AG04449 (cell line): ENCODE data around the gene KL.

ENCODE experiments used
- CTCF ChIA-PET: fragments of 350-600 bp; formaldehyde crosslinking; extraction: SDS; loops from one replicate; lab custom pipeline; 2021; ENCODE audit warnings: antibody characterized with exemption; lab: Yijun Ruan, JAX
- POLR2A ChIA-PET: fragments of 400-600, 350-600 bp; formaldehyde crosslinking; extraction: SDS; loops from one replicate; lab custom pipeline; 2020; ENCODE audit warnings: antibody characterized with exemption, inconsistent platforms; lab: Yijun Ruan, JAX
- DNase-seq: peaks from one replicate; pipeline ENCODE4 v3.0.0-alpha.2; 2010; ENCODE audit warnings: low read depth, low spot score
- H3K4me3 ChIP-seq: 2 replicates; pipeline ENCODE4 v1.5.1; 2011; ENCODE audit warnings: low read depth, mild to moderate bottlenecking, control low read depth, low read length
- CTCF ChIP-seq: IDR thresholded peaks from one replicate; pipeline ENCODE4 v1.5.1; 2011; ENCODE audit warnings: mild to moderate bottlenecking, moderate library complexity, low read length, control low read depth, inconsistent platforms; ENCODE audit not compliant: insufficient read depth; ENCODE audit errors: missing control alignments

The KL gene

GRCh38 chr13:32976056-32976805 is 40.0 kb upstream of the KL start:
- no peak for TF ChIP-seq CTCF
- no peak overlapping the region for H3K4me3 ChIP-seq
- CTCF ChIA-PET: no interaction called here
- DNase-seq: no peak
- POLR2A ChIA-PET: no interaction called here

- DNase-seq: no peak
- POLR2A ChIA-PET: no interaction called here
- no peak for TF ChIP-seq CTCF
- H3K4me3 ChIP-seq: no peak overlapping the region
- CTCF ChIA-PET: no interaction called here
Measured at GRCh38 chr13:32976912-32977311, 39.3 kb upstream of the KL start.

- H3K4me3 ChIP-seq: no peak overlapping the region
- POLR2A ChIA-PET: no interaction called here
- DNase-seq: no peak
- CTCF ChIA-PET: no interaction called here
- no peak for TF ChIP-seq CTCF
Measured at GRCh38 chr13:32977321-32977720, 38.9 kb upstream of the KL start.

- ChIA-PET POLR2A (no interaction called here), CTCF (no interaction called here)
- DNase-seq: no peak
- H3K4me3 ChIP-seq: no peak overlapping the region
- no peak for TF ChIP-seq CTCF
Measured at GRCh38 chr13:32978278-32978677, 37.9 kb upstream of the KL start.

- DNase-seq: no peak
- TF ChIP-seq CTCF: no peak
- POLR2A ChIA-PET: no interaction called here
- H3K4me3 ChIP-seq: no peak overlapping the region
- CTCF ChIA-PET: no interaction called here
Measured at GRCh38 chr13:32983058-32983457, 33.2 kb upstream of the KL start.

- ChIA-PET POLR2A (no interaction called here), CTCF (no interaction called here)
- no peak overlapping the region for H3K4me3 ChIP-seq
- no peak for TF ChIP-seq CTCF
- DNase-seq: no peak
Measured at GRCh38 chr13:32984857-32985626, 31.2 kb upstream of the KL start.
